Raji (cell line): ENCODE results near the gene LYPD5.

ENCODE experiments used
- POLR2A ChIP-seq: IDR thresholded peaks from 2 replicates; pipeline ENCODE4 v1.6.1; 2011; ENCODE audit warnings: low read depth, low read length, control low read depth; ENCODE audit not compliant: insufficient read depth

The LYPD5 gene

DNA sequence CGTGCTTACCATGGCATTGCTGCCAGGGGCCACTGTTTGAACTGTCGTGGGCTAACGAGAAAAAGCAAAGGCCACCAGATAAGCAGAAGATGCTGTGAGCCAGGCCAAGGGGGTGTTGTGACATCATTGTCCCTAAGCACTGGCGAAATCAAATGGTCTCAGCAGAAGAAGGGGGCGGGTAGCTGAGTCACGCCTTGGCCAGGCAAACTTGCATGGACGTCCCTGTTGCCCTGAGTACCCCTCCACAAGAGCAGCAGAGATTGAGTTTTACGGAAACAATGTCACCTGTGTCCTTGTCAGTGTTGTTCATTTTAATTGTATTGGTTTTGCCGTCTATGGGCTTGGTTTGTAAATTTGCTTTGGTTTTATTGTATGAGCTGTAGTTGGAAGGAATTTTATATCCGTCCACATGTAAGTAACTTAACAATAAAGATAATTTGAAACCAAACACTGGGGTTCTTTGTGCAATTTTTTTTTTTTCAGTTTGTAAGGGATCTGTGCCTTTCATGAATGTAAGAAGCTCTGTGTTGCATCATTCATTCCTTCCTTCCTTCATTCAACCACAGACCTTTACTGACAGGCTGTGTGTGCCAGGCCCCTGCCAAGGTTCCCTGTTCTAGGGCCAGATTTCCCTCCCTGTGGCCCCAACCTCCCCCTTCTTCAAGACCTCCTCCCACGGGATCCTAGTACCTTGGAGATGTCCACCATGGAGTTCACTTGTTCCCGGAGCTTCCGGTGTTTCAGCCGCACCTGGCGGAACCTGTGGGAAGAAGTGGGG is 33.8 kb downstream of the LYPD5 start:
- no peak for TF ChIP-seq POLR2A

DNA sequence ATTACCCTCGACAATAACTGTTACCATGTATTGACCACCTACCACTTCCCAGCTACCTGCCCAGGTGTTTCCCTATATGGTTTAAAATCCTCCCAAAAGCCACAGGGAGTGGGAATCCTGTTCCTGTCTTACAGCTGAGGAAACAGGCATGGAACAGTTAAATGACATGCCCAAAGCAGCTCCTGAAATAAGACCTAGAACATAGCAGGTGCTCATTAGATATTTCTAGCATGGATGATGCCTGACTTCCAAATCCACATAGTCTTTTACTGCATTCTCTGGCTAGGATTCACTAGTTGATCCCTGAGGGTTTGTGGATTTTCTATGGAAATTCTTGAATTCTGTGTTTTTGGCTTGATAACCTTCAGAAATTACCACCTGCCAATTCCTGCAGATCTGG is 34.4 kb downstream of the LYPD5 start:
- no peak for TF ChIP-seq POLR2A

DNA sequence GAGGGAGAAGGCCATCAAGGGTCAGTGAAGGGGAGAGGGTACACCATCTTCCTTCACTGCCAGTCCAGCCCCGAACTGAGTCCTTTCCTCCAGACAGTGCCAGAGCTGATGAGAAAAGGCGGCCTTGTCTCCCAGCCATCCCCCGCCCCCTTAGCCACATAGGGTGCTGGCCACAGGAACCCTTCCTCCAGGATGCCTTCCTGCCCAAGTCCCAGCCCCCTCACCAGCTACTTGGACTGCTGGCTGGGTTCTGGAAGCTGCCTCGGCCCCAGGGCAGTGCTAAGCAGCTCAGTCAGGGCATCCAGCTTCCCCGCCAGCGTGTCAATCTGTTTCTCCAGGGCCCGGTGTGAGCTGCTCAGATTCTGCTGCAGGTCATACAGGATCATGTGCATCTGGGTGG is 34.9 kb downstream of the LYPD5 start:
- no peak for TF ChIP-seq POLR2A

- no peak for TF ChIP-seq POLR2A
Measured at GRCh38 chr19:43766755-43767043, 35.5 kb downstream of the LYPD5 start.

DNA sequence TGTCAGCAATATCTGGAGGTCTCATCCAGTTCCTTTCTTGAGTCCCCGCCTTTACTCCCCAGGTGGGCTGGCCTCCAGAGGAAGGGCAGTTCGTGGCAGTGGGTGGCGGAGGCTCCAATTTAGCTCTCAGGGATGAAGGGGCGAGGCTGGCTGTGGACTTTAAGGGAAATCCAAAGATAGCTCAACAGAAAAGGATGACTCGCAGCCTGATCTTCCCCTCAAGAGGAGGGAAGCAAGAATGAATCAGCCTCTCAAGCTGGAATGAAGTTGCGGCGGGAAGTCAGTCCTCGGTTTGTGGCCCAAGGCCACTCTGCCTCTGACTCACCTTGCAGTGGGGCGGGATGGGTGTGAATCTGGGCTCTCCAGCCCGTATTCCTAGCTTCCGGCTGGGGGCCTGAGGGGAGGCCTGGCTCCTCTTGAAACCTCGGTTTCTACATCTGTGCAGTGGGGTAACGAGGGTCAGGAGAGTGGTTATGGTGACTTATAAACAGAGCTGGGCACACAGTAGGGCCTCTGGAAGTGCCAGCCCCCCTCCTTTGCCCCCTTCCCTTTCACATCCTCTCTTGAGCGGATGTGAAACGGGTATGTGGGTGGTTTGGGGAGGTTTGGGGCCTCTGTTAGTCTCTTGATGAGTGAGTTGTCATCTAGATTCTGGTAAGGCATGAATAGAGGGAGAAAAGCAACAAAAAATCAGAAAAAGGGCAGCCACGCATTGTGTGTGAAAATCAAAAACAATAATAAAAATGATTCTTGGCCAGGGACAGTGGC is 37.0 kb downstream of the LYPD5 start:
- TF ChIP-seq POLR2A: no peak

DNA sequence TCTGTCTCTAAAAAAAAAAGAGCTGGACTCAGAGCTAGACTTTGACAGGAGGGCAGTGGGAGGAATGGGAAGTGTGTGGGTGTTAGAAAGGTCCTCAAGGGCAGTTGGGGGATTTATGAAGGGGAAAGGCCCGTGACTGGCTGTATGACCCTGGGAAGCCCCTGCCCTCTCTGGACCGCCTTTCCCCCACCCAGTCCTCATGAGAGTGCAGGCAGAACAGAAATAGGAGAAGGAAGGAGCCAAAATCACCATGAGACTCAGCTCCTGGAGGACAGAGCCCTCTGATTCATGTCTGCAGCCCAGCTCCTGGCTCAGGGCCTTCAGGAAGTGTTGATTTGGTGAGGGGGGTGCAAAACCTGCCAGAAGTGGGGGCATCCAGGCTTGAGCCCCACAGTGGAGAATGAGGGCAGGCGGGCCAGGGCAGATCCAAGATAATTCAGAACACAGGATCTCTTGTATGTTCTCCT is 38.7 kb downstream of the LYPD5 start:
- no peak for TF ChIP-seq POLR2A

- TF ChIP-seq POLR2A: no peak
Measured at GRCh38 chr19:43762814-43763213, 39.4 kb downstream of the LYPD5 start.

DNA sequence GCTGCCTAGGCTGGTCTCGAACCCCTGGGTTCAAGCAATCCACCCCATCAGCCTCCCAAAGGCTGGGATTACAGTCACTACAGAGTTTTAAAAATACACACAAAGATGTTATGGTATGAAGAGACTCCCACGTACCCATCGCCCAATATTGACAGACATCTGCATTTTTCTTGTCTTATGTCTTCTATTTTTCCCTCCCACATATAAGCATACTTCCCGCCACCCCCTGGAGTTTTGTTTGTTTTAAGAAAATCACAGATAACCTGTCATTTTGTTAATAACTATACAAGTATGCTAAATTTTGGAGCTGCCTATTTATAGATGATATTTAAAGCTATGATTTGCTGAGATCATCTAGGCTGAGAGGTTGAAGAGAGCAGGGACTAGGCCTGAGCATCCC is 41.3 kb downstream of the LYPD5 start:
- TF ChIP-seq POLR2A: no peak

- TF ChIP-seq POLR2A: no peak
Measured at GRCh38 chr19:43759515-43759914, 42.7 kb downstream of the LYPD5 start.

DNA sequence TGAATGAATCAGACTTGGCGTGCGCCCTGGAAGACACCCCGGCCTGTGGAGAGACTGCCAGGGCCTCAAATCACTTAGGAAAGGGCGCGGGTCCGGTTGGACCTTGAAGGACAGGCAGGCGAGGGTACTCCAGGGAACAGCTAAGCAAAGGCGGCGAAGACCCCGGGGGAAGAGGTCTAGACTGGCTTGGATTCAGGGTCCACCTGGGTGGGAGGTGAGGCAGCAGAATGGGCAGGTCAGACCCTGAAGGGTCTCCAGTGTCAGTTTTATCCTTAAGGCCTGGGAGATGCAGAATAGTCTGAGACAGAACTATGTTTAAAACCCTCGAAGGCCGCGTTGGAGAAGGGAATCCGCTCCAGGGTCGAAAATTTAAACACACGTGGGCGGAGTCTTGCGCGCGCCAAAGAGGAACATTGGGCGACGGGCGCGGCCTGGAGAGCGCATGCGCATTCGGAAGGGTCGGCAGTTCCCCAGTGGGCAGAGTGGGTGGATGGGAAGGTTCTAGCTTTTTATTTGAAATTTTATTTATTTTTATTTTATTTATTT is 46.9 kb downstream of the LYPD5 start:
- peak; percentile 59; the same call in 1 of the 2 replicates for TF ChIP-seq POLR2A

DNA sequence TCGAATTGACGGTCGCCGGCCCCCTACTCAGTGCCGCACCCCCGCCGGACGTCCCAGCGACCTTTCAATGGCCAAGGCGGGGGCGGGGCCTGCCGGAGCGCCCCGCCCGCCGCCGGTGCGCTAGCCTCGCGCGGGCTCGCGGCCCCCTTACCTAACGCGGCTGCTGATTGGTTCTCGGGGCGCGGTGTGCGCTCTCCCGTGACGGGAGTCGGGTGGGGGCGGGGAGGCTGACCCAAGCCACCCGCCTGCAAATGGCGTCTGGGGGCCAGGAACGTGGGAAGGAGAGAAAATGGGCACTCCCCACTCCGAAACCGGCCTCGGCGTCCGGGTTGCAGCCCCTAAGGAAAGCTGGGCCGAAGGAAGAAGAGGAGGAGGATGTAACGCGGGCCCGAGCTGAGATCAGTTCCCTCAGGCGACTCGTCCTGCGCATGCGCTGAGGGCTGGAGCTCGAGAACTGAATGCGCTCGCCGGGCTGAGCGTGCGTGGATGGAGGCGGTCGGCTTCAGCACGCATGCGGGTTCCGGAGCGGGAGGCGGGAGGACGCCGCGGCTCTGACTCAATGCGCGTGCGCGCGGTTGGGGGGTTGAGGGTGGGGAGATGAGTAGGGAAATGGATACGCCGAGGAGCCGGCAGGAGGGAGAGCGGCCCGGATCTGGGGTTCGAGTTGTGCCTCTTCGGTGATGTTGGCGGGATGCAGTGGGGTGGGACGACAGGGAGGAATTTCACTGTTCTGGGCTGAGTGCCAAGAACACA is 47.6 kb downstream of the LYPD5 start, which contains the start of gene SMG9:
SMG9 (minus strand) TSS at position 460 of the 753 bp plus-strand sequence. CDS start 4,221 bp downstream, outside the sequence.
- TF ChIP-seq POLR2A: peak; percentile 81

DNA sequence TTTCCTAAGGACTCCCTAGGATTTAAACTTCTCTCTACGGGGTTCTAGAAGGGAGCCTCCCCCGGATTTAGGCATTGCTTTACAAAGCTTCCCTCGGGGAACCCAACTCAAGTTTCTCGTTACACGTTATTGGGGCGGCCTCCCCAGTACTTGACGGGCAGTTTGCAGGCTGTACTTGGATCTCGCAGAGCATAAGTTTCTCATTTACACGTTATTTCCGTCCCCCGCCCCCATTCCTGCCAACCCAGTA is 48.1 kb downstream of the LYPD5 start:
- no peak for TF ChIP-seq POLR2A

DNA sequence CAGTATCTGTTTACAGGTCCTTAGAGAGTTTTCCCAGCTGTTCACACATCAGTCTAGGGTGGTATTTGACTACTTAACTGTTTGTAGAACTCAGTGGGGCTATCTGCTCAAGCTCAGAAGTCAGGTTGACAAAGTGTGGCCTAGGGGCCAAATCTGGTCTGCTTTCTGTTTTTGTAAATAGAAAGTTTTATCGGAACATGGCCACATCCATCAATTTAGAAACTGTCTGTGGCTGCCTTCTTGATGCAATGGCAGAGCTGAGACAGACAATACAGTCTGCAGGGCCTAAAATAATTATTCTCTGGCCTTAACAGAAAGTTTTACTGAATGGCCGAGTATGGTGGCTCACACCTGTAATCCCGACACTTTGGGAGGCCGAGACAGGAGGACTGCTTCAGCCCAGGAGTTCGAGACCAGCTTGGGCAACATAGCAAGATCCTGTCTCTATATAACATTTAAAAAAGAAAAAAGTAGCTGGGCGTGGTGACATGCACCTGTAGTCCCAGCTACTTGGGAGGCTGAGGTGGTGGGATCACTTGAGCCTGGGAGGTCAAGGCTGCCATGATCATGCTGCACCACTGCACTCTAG is 49.9 kb downstream of the LYPD5 start:
- TF ChIP-seq POLR2A: no peak

DNA sequence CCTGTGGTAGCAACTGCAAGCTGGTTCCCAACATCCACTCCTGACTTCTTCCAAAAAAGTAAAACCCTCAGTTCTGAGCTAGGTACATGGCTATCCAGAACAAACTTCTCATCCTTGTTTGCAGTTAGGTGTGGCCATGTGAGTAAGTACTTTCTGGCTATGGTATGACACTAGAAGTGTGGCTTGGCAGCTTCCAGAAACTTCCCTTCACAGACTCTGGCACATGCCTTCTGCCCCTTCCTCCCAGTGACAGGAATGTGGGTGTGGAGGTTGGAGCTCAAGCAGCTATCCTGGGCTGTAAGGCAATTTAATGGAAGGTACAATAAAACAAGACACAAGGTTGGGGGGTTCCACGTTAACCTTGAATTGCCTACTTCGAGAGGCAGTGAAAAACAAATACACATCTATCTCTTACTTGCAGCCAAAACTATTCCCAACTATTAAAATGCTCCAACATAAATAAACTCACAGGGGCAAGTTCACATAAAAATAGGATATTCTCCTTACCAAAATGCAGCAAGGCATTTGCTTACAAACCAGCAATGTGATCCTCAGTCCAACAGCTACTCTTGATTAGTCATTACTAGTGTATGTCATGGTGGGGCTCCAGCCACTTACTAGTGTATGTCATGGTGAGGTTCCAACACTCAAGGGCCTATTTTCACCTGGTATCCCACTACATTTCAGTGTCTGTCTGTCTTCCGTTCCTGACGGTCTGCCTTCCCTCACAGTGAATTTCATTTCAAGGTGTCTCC is 50.6 kb downstream of the LYPD5 start:
- no peak for TF ChIP-seq POLR2A
